ENCODE data around the gene SIK2. TPM values are rescaled to one million over a fixed set of nuclear protein-coding genes. Genes with fewer than 3 reads are reported as not detected.

SIK2 gene
- total RNA-seq, 4 donors from 2014 or later, result 20.7 to 35.0 (median 26.8) TPM

DNA sequence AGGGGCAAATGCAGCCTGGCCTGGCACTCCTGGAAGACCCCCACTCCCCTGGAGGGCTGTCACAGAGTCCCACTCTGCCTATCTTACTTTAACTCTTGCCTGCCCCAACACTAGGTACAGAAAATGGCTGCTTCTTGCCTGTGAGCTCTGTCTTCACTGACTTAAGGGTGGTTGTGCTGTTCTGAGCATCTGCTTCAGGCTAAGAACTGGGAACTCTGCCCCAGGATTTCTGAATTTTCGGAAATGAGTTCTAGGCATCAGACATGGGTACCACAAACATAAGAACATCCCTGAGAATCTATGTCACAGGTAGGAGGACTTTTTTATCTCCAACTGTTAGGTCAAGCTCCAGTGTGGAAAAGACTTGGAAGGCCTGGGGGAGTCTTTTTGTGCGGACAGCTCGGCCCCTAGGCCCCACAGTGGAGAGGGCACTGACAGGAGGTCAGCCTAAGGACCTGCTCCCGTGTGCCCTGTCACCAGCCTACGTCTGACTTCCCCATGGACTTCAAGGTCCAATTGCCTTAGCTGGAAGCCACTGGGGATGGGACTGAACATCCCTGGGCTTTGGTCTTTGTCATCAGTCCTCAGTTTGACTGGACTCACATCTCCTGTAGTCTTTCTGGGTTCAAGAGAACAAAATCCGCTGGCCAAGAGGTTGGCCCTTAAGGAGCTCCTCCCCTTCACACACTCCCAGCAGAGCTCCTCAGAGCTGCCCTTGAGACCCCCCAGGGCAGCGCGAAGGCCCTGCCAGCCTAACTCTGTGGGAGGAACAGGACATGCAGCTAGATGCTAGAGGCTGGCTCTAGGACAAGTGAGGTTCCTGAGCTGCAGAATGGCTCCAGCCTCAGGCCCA, 132.1 kb downstream of the SIK2 start:
- intact Hi-C loops (cut with DNase I), result loop anchor here (5.0 kb wide), 1 partner anchor 38 kb away; no protein-coding TSS in a partner anchor
- DNase-seq, result no peak
- TF ChIP-seq, protein P1, sequence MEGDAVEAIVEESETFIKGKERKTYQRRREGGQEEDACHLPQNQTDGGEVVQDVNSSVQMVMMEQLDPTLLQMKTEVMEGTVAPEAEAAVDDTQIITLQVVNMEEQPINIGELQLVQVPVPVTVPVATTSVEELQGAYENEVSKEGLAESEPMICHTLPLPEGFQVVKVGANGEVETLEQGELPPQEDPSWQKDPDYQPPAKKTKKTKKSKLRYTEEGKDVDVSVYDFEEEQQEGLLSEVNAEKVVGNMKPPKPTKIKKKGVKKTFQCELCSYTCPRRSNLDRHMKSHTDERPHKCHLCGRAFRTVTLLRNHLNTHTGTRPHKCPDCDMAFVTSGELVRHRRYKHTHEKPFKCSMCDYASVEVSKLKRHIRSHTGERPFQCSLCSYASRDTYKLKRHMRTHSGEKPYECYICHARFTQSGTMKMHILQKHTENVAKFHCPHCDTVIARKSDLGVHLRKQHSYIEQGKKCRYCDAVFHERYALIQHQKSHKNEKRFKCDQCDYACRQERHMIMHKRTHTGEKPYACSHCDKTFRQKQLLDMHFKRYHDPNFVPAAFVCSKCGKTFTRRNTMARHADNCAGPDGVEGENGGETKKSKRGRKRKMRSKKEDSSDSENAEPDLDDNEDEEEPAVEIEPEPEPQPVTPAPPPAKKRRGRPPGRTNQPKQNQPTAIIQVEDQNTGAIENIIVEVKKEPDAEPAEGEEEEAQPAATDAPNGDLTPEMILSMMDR (IDR thresholded peaks at IDR 0.05), result no peak
- TF ChIP-seq POLR2A (IDR thresholded peaks at IDR 0.05), result no peak
- Histone ChIP-seq H3K27ac (peak overlapping the region; percentile 97 to 99 (median 98)), H3K36me3 (no peaks in the 10 kb centered on the region), H3K9me3 (no peaks in the 10 kb centered on the region), H3K4me1 (peaks cover 61 to 89% of the 10 kb centered on the region in 2 donors), H3K4me3 (replicated peaks in 1 of 3) (no peak overlapping the region), H3K27me3 (no peaks in the 10 kb centered on the region)
- WGBS, 2 donors, result 66 to 67% methylated on average over 6 of the region's 8 CpGs

DNA sequence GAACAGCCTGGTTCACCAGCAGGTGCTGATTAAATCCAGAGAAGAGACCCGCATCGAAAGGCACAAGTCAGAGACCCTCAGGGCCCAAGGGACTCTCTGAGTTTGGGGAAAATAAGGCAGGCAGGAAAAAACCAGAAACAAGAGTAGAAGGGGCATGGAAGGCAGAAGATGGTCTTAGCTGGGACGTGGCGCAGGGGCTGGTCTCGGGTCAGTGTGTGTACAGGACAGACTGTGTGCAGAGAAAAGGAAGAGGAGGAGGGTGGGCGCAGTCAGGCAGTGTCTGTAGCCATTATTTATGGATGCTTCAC, 132.7 kb downstream of the SIK2 start:
- Histone ChIP-seq H3K4me1 (peaks cover 55 to 83% of the 10 kb centered on the region in 2 donors), H3K4me3 (replicated peaks in 1 of 3) (peak overlapping the region in 1 of 3 donors; percentile 35)
- TF ChIP-seq POLR2A (IDR thresholded peaks at IDR 0.05), result no peak
- TF ChIP-seq, protein P1 (IDR thresholded peaks at IDR 0.05), result no peak

DNA sequence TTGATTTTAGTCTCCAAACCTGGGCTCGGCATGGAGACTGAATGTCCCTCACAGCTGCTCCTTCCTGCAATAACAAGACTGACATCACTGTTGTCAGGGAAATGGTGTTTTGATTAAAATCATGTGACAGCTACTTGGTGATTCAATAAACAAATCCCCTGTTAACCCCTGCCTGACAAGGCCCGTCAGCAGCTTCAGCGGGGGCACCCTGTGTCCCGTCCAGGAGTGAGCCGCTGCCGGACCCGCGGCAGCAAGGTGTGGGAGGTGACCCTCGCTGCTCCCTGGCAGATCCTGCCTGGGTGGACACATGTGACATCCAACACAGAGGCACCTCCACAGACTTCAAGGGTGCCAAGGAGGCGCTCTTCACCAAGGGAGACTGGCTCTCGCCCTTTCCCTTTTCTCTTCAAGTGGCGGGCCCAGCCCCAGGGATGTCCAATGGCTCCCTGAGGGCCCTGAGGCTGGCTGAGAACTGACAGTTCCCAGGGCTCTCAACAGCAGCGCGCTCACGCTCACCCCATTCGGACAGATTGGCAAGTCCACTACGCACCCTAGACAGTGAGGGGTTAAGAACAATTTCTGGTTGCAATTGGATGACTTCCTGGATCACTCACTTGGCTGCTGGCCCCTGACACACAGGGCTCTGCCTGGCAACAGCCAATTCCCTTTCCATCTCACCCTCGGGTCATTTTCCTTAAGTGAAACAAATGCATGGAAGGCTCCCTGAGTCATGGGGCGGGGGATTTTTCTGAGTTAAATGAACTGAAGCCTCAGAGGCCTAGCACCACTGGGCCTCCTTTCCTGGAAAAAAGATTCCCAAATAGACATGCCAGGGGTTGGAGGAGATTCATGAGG, 133.2 kb downstream of the SIK2 start:
- Histone ChIP-seq H3K4me3 (replicated peaks in 1 of 3) (peak overlapping the region in 1 of 3 donors; percentile 35), H3K4me1 (peaks cover 51 to 77% of the 10 kb centered on the region in 2 donors), H3K9me3 (no peaks in the 10 kb centered on the region), H3K27ac (peak overlapping the region; percentile 97 to 99 (median 98)), H3K36me3 (peaks cover 0 to 1% of the 10 kb centered on the region in 2 donors), H3K27me3 (no peaks in the 10 kb centered on the region)
- intact Hi-C loops (cut with DNase I), result no loop called here
- TF ChIP-seq, protein P1 (IDR thresholded peaks at IDR 0.05), result no peak
- TF ChIP-seq POLR2A (IDR thresholded peaks at IDR 0.05), result peak in 1 of 2 donors; percentile 85
- 5 to 8% methylated on average over 15 to 19 of the region's 19 CpGs for WGBS, 2 donors
- DNase-seq, result peak; percentile 89 to 90

More for the DNA sequence above, 132.7 kb downstream of the SIK2 start:
- DNase-seq, result no peak
- no peaks in the 10 kb centered on the region for H3K36me3 ChIP-seq
- H3K9me3 ChIP-seq, result no peaks in the 10 kb centered on the region
- WGBS, 2 donors, result 26 to 31% methylated on average over 6 of the region's 6 CpGs
- H3K27me3 ChIP-seq, result no peaks in the 10 kb centered on the region
- intact Hi-C loops (cut with DNase I), result loop anchor here (5.0 kb wide), 1 partner anchor 37 kb away; no protein-coding TSS in a partner anchor
- peak overlapping the region; percentile 97 to 99 (median 98) for H3K27ac ChIP-seq

DNA sequence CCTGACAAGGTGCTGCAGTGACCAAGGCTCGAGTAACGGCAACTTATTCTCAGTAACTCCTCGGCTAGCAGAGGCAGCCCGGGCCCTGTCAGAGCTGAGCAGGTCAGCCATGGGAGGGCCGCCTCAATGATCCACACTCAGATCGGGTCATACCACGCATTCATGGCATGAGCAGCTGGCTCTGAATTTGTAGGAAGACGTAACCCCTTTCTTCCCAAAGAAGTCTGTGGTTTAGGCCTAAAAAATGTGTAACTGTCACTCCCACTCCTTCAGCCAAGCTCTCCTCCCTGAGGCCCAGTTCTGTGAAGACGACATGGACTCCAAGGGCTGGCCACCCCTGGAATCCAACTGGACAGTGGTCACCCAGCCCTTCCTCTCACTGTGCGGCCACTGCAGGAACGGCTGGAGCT, 133.9 kb downstream of the SIK2 start:
- Histone ChIP-seq H3K4me3 (replicated peaks in 1 of 3) (no peak overlapping the region), H3K27ac (peak overlapping the region; percentile 97 to 99 (median 98)), H3K36me3 (peaks cover 4 to 8% of the 10 kb centered on the region in 2 donors), H3K4me1 (peaks cover 45 to 70% of the 10 kb centered on the region in 2 donors), H3K9me3 (no peaks in the 10 kb centered on the region), H3K27me3 (no peaks in the 10 kb centered on the region)
- intact Hi-C loops (cut with DNase I), result no loop called here
- TF ChIP-seq, protein P1 (IDR thresholded peaks at IDR 0.05), result no peak
- TF ChIP-seq POLR2A (IDR thresholded peaks at IDR 0.05), result no peak
- 36 to 39% methylated on average over 11 of the region's 11 CpGs for WGBS, 2 donors
- DNase-seq, result peak in 1 of 2 donors; percentile 34

All from thyroid gland (tissue), 4 donors.